Erythroblast (primary cell): ENCODE results near the gene COA8.

ENCODE experiments used
- DNase-seq, 2 experiments: peaks; one replicate each; lab custom pipeline; 2025; lab: John Stamatoyannopoulos, UW
- GATA1 ChIP-seq: IDR thresholded peaks from 2 replicates; pipeline ENCODE4 v1.6.1; 2011; ENCODE audit warnings: low read depth, mild to moderate bottlenecking, control low read depth, low read length, moderate library complexity
- POLR2A ChIP-seq: IDR thresholded peaks from 2 replicates; pipeline ENCODE4 v1.6.1; 2011; ENCODE audit warnings: mild to moderate bottlenecking, low read length

COA8 gene

DNA sequence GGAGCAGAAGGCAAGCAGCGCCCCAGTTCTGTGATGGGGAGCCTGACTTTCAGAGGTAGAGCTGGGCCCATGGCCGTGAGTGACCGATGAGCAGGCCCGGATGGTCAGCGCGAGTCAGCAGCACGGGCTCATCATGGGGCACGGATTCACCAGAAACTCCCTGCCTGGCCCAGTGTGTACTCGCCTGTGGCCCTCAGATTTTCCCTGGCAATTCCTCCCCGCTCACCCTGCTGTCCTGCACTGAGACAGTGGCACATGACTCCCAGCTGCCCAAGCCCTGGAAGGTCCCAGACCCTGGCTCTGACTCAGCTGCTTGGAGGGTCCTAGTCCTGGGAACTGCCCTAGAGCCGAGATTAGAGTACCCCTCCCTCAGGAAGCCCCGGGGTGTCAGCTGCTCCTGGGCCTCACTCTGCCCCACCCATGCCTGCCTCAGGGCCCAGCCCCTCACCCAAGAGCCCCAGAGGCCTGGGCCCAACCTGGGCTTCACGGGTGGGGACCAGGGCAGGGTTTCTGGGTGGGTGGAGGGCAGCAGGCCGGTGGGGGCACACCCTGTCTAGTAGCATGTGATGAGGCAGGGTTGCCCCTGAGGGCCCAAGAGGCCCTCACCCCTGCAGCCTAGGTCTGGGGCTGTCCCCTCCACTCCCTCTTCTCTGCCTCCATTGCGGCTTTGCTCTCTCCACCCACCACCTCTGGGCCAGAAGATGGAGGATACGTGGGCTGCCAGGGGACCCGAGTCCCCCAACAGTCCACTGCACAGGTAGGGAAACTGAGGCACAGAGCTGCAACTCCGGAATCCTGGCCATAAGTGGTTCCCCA is 25.4 kb upstream of the COA8 start:
- TF ChIP-seq GATA1 (no peak), POLR2A (peak; percentile 14)
- no peak for DNase-seq

DNA sequence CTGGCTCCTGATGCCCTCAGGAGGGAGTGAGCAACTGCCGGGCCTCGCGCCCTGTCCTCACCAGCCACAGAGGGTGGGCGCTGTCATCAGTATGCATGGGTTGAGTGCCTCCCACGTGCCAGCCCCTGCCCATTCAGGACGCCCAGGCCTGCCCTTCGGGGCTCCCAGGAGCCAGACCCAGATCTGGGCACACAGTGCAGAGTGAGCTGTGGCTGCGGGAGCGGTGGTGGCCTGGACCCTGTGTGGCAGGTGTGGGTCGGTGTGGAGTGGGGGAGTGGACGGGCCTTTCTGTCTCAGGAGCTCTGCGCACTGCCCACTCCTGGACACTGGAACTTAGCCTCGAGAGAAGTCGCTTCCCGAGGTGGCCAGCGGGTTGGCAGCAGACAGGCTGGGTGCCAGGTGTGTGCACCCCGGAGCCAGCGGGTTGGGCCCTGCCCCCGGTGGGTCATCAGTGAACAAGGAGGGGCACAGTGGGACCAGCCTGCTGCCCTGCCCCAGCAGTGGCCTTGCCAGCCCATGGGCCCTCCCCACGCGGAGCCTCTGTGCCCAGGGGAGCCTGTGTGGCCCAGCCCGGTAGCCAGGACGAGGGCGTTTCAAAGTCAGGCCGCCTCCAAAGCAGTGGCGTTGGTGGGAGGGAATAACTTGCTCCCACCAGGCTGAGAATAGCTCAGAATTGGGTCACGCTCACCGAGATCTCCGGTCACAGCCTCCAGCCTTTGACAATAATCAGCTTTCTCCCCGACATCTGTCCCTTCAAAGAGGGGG is 24.3 kb upstream of the COA8 start:
- TF ChIP-seq GATA1 (no peak), POLR2A (no peak)
- DNase-seq: no peak

- TF ChIP-seq GATA1: no peak
- no peak for DNase-seq
Observed at GRCh38 chr14:103539056-103539825, 23.5 kb upstream of the COA8 start.

- TF ChIP-seq POLR2A: no peak
- no peak for TF ChIP-seq GATA1
- no peak for DNase-seq
Observed at GRCh38 chr14:103540821-103541708, 21.7 kb upstream of the COA8 start.

DNA sequence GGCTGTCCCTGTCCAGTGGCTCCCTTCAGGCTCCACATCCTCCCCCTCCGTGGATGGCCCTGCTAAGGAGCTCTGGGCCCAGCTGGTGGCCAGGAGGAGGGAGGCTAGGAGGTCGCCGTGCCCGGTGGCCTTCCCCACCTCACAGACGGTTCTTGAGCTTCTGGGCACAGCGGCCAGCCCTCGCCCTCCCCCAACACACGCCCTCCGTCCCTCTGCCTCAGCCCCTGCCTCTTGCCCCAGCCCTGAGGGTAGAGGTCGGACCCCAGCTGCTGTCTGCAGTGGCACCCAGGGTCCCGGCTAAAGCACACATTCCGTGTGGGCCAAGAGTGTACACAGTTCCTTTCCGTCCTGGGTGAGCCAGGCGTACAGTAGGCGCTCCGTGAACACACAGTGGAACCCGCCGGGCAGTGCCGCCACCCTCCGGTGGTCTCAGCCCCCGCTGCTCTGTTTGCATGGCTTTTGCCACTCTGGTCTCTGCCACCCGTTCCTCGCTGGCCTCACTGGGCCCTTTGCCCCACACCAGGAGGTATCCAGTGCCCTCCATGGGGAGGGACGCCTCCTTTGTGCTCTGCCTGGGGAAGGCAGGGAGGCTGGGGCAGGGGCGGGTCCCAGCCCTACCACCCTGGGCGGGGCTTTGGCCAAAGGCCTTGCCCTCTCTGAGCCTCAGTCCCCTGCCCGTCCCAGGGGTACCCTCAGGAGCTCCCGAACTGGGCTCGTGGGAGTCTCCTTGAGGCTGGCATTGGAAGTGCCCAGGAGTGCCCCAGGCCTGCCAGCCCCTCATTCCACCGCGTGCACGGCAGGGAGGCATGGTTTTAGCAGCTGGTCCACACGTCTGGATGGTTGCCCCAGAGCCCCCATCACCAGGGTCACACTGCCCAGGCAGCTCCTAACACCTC is 20.8 kb upstream of the COA8 start:
- TF ChIP-seq POLR2A (no peak), GATA1 (no peak)
- DNase-seq: no peak

DNA sequence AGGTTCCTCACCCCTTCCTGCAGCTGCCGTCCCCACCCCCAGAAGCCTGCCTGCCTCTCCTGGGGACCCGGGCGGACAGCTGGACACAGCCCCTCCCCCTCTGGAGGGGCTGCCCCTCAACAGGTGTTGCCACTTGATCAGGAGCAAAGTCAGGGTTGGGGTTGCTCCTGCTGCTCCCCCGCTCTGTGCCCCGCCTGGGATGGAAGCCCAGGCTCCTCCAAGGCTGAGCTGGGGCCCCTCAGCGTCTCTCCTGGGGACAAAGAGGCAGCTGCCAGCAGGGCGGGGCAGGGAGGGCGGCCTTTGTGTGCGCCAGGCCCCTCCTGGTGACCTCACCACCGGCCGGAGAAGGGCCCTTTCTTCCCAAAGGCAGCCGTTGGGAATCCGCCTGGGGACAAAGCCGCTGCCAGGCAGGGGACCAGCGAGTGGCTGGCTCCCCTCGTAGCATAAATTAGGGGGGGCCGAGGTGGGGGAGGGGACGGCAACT is 20.1 kb upstream of the COA8 start:
- no peak for TF ChIP-seq POLR2A
- no peak for DNase-seq

DNA sequence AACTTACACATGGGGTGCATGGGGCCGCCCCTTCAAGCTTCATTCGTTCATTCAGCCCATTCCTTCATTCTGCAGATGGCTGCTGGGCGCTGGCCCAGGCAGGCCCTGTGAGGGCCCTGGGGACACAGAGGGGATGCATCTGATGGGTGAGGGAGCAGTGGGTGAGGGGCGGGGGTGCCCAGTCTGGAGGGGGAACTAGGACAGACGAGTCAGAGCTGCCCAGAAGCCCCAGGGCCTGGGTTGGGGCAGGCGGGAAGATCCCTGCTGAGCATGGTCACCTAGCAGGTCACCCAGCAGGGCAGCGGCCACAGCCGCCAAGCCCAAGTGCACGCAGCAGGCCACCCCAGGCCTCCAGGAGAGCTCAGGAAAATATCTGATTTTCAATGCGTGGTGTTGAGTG is 19.6 kb upstream of the COA8 start:
- TF ChIP-seq GATA1 (no peak), POLR2A (no peak)

GRCh38 chr14:103543721-103544387 is 18.9 kb upstream of the COA8 start:
- no peak for DNase-seq
- TF ChIP-seq POLR2A (no peak), GATA1 (no peak)

More for the DNA sequence above, 19.6 kb upstream of the COA8 start:
- DNase-seq: no peak

GRCh38 chr14:103544388-103545218 is 18.2 kb upstream of the COA8 start:
- DNase-seq: no peak
- TF ChIP-seq POLR2A (no peak), GATA1 (no peak)

GRCh38 chr14:103545219-103545914 is 17.4 kb upstream of the COA8 start:
- TF ChIP-seq GATA1: no peak
- no peak for TF ChIP-seq POLR2A
- no peak for DNase-seq

DNA sequence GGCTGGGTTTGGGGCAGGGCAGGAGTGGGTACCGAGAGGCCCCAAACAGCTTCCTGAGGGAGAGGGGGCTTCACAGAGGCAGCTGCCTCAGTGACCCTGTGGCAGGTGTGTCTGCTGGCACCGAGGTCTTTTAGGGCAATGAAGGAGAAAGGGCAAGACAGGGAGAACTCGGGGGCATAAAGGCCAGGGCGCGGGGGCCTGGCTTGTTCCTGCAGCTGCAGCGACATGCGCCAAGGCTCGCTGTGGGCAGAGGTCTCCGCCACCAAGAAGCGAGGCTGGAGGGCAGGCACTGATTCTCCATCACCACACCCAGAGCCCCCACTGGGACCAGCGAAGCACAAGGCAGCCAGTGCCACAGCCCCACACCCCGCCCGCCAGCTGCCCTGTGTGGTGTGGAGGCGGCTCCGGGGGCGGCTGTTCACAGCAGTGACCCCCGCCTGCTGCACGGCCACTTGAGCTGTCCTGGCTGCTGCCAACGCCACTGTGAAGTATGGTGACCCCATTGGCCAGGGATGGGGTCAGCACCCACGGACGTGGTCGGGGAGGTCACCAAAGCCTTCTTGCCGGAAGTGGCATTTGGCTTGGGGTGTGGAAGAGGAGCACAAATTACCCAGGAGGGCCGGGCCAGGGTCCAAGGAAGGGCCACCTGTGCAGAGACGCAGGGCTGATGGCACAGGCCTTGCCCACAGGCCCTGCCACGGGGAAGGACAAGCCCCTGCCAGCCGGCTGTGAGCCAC is 16.7 kb upstream of the COA8 start:
- no peak for TF ChIP-seq POLR2A
- no peak for TF ChIP-seq GATA1
- DNase-seq: no peak
